ENCODE measurements around the gene ATF1. TPM values are rescaled to one million over a fixed set of nuclear protein-coding genes. Genes with fewer than 3 reads are reported as not detected.

Gene ATF1
- total RNA-seq, 4 donors from 2014 or later, result 16.8 to 24.9 (median 18.0) TPM

- TF ChIP-seq, protein P1, sequence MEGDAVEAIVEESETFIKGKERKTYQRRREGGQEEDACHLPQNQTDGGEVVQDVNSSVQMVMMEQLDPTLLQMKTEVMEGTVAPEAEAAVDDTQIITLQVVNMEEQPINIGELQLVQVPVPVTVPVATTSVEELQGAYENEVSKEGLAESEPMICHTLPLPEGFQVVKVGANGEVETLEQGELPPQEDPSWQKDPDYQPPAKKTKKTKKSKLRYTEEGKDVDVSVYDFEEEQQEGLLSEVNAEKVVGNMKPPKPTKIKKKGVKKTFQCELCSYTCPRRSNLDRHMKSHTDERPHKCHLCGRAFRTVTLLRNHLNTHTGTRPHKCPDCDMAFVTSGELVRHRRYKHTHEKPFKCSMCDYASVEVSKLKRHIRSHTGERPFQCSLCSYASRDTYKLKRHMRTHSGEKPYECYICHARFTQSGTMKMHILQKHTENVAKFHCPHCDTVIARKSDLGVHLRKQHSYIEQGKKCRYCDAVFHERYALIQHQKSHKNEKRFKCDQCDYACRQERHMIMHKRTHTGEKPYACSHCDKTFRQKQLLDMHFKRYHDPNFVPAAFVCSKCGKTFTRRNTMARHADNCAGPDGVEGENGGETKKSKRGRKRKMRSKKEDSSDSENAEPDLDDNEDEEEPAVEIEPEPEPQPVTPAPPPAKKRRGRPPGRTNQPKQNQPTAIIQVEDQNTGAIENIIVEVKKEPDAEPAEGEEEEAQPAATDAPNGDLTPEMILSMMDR (IDR thresholded peaks at IDR 0.05), result no peak
- TF ChIP-seq EP300 (IDR thresholded peaks at IDR 0.05), result no peak
- TF ChIP-seq POLR2A (IDR thresholded peaks at IDR 0.05), result no peak
- Histone ChIP-seq H3K27me3 (no peaks in the 10 kb centered on the region), H3K36me3 (peaks cover 0 to 30% (median 0%) of the 10 kb centered on the region in 3 donors), H3K9me3 (no peaks in the 10 kb centered on the region), H3K4me1 (no peaks in the 10 kb centered on the region), H3K27ac (no peak overlapping the region), H3K4me3 (no peak overlapping the region)
- DNase-seq (ENCODE audit: low spot score in 2 of 2), result no peak
- 94 to 95% methylated on average over 4 of the region's 4 CpGs for WGBS, 2 donors
Measured at GRCh38 chr12:50780013-50780412, 16.1 kb downstream of the ATF1 start.

GRCh38 chr12:50784501-50784900 lies 20.6 kb downstream of the ATF1 start:
- TF ChIP-seq, protein P1 (IDR thresholded peaks at IDR 0.05), result no peak
- TF ChIP-seq EP300 (IDR thresholded peaks at IDR 0.05) (no peak), POLR2A (IDR thresholded peaks at IDR 0.05) (no peak)
- H3K9me3 ChIP-seq, result peaks cover 0 to 11% (median 0%) of the 10 kb centered on the region in 4 donors
- peaks cover 0 to 5% (median 0%) of the 10 kb centered on the region in 4 donors for H3K4me1 ChIP-seq
- WGBS, 2 donors, result 91 to 92% methylated on average over 4 of the region's 4 CpGs
- H3K4me3 ChIP-seq, result no peak overlapping the region
- H3K36me3 ChIP-seq, result peaks cover 0 to 57% (median 0%) of the 10 kb centered on the region in 3 donors
- no peak for DNase-seq (ENCODE audit: low spot score in 2 of 2)
- no peak overlapping the region for H3K27ac ChIP-seq
- H3K27me3 ChIP-seq, result no peaks in the 10 kb centered on the region

DNA sequence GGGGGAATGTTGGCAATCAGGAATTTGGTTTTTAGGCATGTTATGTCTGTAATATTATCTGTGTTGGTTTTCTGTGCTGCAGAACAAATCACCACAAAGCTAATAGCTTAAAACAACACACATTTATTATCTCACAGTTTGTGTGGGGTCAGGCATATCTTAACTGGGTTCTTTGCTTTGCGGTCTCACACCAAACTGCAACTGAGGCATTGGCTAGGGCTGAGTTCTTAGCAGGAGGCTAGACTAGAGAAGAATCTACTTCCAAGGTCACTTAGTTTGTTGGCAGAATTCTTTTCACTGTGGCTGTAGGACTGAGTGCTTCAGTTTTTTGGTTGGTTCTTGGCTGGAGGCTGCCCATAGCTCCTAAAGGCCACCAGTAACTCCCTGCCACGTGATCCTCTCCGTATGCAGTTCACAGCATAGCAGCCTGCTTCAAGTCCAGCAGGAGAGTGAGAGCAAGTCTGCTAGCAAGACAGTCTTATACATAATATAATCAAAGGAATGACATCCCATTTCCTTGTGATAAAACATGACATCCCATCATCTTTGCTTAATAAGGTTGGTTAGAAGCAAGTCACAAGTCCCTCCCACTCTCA lies 21.6 kb downstream of the ATF1 start:
- Histone ChIP-seq H3K27me3 (no peaks in the 10 kb centered on the region), H3K4me3 (no peak overlapping the region), H3K36me3 (peaks cover 0 to 56% (median 0%) of the 10 kb centered on the region in 3 donors), H3K9me3 (peaks cover 0 to 11% (median 0%) of the 10 kb centered on the region in 4 donors), H3K27ac (no peak overlapping the region), H3K4me1 (peaks cover 0 to 5% (median 0%) of the 10 kb centered on the region in 4 donors)
- WGBS, 2 donors, result 91 to 96% methylated on average over 3 of the region's 3 CpGs
- no peak for DNase-seq (ENCODE audit: low spot score in 2 of 2)
- TF ChIP-seq EP300 (IDR thresholded peaks at IDR 0.05), result no peak
- TF ChIP-seq, protein P1 (IDR thresholded peaks at IDR 0.05), result no peak

DNA sequence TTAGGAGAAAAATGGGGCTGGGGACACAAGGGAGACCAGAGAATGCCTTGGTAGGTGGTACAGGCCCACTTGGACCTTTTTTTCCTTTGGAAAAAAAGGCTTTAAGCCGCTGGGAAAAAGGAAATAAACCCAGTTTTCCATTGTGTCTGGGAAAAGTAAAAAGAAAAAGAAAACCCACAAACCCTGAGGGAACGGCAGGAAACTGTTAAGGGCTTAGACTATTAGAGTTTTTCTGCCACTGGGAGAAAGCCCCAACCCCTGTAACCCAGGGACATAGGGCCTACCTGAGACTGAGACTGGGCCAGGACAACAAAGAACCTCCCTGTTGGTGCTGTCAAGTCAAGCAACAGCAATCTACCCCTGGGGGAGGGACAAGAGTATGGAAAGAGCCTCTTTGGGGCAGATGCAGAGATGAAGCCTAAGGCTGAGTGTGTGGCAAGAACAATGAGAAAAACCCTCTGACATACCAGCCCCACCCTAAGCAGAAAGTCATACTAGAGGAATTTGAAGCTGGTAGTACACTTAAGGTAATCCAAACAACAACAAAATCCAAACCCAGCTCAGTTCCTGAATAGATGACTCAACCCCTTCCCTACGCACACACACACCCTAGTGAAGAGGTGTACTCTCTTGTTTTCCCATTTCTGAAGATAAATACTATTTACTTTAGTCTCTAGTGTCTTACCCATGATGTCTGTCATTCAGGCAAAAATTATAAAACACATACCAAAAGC lies 22.8 kb downstream of the ATF1 start:
- Histone ChIP-seq H3K4me1 (peaks cover 0 to 5% (median 0%) of the 10 kb centered on the region in 4 donors), H3K9me3 (peaks cover 0 to 11% (median 0%) of the 10 kb centered on the region in 4 donors), H3K27ac (peak overlapping the region in 3 of 4 donors; percentile 11 to 69 (median 52)), H3K36me3 (peaks cover 0 to 45% (median 0%) of the 10 kb centered on the region in 3 donors), H3K4me3 (no peak overlapping the region), H3K27me3 (no peaks in the 10 kb centered on the region)
- no peak for DNase-seq (ENCODE audit: low spot score in 2 of 2)
- TF ChIP-seq POLR2A (IDR thresholded peaks at IDR 0.05) (no peak), EP300 (IDR thresholded peaks at IDR 0.05) (no peak)
- WGBS, 2 donors, result 79 to 84% methylated on average over 3 of the region's 3 CpGs

- H3K27ac ChIP-seq, result peak overlapping the region in 2 of 4 donors; percentile 33 to 52
- 93 to 96% methylated on average over 2 of the region's 2 CpGs for WGBS, 2 donors
- no peaks in the 10 kb centered on the region for H3K27me3 ChIP-seq
- H3K9me3 ChIP-seq, result peaks cover 0 to 11% (median 0%) of the 10 kb centered on the region in 4 donors
- no peak overlapping the region for H3K4me3 ChIP-seq
- H3K4me1 ChIP-seq, result peaks cover 0 to 5% (median 0%) of the 10 kb centered on the region in 4 donors
- DNase-seq (ENCODE audit: low spot score in 2 of 2), result no peak
- H3K36me3 ChIP-seq, result peaks cover 0 to 39% (median 0%) of the 10 kb centered on the region in 3 donors
- TF ChIP-seq, protein P1 (IDR thresholded peaks at IDR 0.05), result no peak
Measured at GRCh38 chr12:50787618-50788017, 23.7 kb downstream of the ATF1 start.
